Right lobe of liver (tissue), 6 donors: ENCODE measurements around the gene CYP3A4. TPM values are rescaled to one million over a fixed set of nuclear protein-coding genes. Genes with fewer than 3 reads are reported as not detected.
"Not testable (repeated sequence)": the region's sequence is repeated elsewhere in the genome, so short reads cannot be mapped to it uniquely, and the experiment has no call there.

Source experiments
- ATAC-seq, 4 donors: fragments of 200-7000 bp; cut with Tn5 transposase; one replicate each; pipeline ENCODE4 v1.9.1; 2020; ENCODE audit warnings: mild to moderate bottlenecking in 4 of 4, moderate library complexity in 4 of 4
- DNase-seq, 3 donors: peaks; one replicate each; pipeline ENCODE4 v3.0.0-alpha.2; 2020
- H3K27ac ChIP-seq, 3 donors: fragments of 200-600 bp; one replicate each; pipeline ENCODE4 v1.8.0; 2022
- H3K27me3 ChIP-seq, 2 donors: fragments of 200-600 bp; one replicate each; pipeline ENCODE4 v1.8.0; 2022
- H3K36me3 ChIP-seq, 4 donors: fragments of 200-600 bp; sonication (generic) in 1 of 4; one replicate each; pipeline versions ENCODE4 v1.5.1 to v1.8.0; 2017 to 2022; ENCODE audit warnings: control low read depth in 1 of 4
- H3K4me1 ChIP-seq, 4 donors: fragments of 200-600 bp; sonication (generic) in 1 of 4; one replicate each; pipeline versions ENCODE4 v1.5.1 to v1.8.0; 2017 to 2022; ENCODE audit warnings: control low read depth in 1 of 4
- H3K4me3 ChIP-seq, 3 donors: fragments of 200-600 bp; one replicate each; pipeline ENCODE4 v1.8.0; 2022
- H3K9me3 ChIP-seq, 4 donors: fragments of 200-600 bp; sonication (generic) in 1 of 4; one replicate each; pipeline versions ENCODE4 v1.5.1 to v1.8.0; 2017 to 2022; ENCODE audit warnings: control low read depth in 1 of 4
- POLR2A ChIP-seq: fragments of 450-650 bp; IDR thresholded peaks from one replicate; pipeline ENCODE4 v1.6.1; 2017; ENCODE audit warnings: antibody characterized with exemption, mild to moderate bottlenecking
- WGBS: methylation state at CpG from one replicate; pipeline ENCODE4 v1.1.6; 2018; ENCODE audit warnings: low coverage, low lambda C conversion rate; ENCODE audit not compliant: insufficient coverage; ENCODE audit errors: missing lambda C conversion rate; 5-methylcytosine and 5-hydroxymethylcytosine counted together
- intact Hi-C, 2 donors: fragments of 100-400 bp; cut with DNase I; formaldehyde crosslinking; loops; one replicate each; pipeline versions ENCODE4 v1.11.2 to v1.14.1; 2022
- total RNA-seq, 6 experiments: library from RNA; depleted of rRNA in 2 of 6; stranded (reverse); fragments of >200 nt in 2 of 6; fragmentation: NEBNext Ultra II Directional in 3 of 6; extraction: Animal tissue kit (Norgen Biotek cat#: 25700) in 3 of 6; gene quantifications; one replicate each; pipeline versions ENCODE4 v1.1.0 to v1.2.4, GENCODE V29; 2016 to 2023
- TF ChIP-seq, protein P1 (sequence below), 4 donors: fragments of 200-600 bp in 3 of 4; fragments of 450-650 bp in 1 of 4; IDR thresholded peaks; one replicate each; pipeline versions ENCODE4 v1.5.1 to v1.8.0; 2016 to 2022; ENCODE audit warnings: antibody characterized with exemption in 4 of 4, mild to moderate bottlenecking in 2 of 4
- donor health status: DM: no; HTN: yes; CAD: no.
- donor health status: DM: no; HTN: no; CAD: no.
- donor health status: DM: no; HTN: no; CAD: no.
- donor health status: DM: no; HTN: yes; CAD: no.
- donor health status: DM: no; HTN: yes; CAD: no.

Gene CYP3A4
- total RNA-seq, 6 experiments from 2014 or later, result 443 to 12,747 (median 1,120) TPM

DNA sequence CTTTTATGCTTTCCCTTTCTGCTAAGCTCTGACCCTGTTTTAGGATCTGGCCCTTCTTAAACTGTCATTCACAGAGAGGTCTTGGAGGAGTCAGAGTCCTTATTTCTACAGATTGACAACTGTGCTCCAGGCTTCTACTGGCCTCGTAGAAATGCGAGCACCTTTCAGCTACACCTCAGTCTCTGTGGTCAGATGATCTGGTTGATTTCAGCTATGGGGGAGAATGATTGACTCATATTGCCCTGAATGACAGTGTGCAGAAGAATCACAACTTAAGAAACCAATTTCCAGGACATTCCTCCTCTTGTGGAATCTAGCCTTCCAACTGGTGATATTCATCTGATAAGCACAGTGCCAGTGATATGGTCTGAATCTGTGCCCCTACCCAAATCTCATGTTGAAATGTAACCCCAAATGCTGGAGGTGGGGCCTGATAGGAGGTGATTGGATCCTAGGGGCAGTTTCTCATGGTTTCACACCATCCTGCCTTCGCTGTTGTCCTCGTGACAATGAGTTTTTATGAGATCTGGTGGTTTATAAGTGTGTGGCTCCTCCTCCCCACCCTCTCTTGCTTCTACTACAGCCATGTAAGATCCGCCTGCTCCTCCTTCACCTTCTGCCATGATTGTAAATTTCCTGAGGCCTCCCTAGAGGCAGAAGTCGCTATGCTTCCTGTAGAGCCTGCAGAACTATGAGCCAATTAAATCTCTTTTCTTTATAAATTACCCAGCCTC, 35.0 kb downstream of the CYP3A4 start:
- 82% methylated on average over 6 of the region's 6 CpGs for WGBS
- Histone ChIP-seq H3K36me3 (no peaks in the 10 kb centered on the region), H3K27me3 (no peaks in the 10 kb centered on the region), H3K4me3 (no peak overlapping the region), H3K27ac (no peak overlapping the region), H3K4me1 (peaks cover 0 to 6% (median 0%) of the 10 kb centered on the region in 4 donors), H3K9me3 (no peaks in the 10 kb centered on the region)
- no peak for ATAC-seq
- intact Hi-C loops, result no loop called here
- TF ChIP-seq, protein P1, sequence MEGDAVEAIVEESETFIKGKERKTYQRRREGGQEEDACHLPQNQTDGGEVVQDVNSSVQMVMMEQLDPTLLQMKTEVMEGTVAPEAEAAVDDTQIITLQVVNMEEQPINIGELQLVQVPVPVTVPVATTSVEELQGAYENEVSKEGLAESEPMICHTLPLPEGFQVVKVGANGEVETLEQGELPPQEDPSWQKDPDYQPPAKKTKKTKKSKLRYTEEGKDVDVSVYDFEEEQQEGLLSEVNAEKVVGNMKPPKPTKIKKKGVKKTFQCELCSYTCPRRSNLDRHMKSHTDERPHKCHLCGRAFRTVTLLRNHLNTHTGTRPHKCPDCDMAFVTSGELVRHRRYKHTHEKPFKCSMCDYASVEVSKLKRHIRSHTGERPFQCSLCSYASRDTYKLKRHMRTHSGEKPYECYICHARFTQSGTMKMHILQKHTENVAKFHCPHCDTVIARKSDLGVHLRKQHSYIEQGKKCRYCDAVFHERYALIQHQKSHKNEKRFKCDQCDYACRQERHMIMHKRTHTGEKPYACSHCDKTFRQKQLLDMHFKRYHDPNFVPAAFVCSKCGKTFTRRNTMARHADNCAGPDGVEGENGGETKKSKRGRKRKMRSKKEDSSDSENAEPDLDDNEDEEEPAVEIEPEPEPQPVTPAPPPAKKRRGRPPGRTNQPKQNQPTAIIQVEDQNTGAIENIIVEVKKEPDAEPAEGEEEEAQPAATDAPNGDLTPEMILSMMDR (IDR thresholded peaks at IDR 0.05), result no peak
- TF ChIP-seq POLR2A, result no peak
- no peak for DNase-seq

DNA sequence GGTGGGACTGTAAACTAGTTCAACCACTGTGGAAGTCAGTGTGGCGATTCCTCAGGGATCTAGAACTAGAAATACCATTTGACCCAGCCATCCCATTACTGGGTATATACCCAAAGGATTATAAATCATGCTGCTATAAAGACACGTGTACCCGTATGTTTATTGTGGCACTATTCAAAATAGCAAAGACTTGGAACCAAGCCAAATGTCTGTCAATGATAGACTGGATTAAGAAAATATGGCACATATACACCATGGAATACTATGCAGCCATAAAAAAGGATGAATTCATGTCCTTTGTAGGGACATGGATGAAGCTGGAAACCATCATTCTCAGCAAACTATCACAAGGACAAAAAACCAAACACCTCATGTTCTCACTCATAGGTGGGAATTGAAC, 37.1 kb downstream of the CYP3A4 start:
- DNase-seq, H3K27ac ChIP-seq, H3K9me3 ChIP-seq, intact Hi-C loops, H3K4me3 ChIP-seq, H3K27me3 ChIP-seq, H3K36me3 ChIP-seq, ATAC-seq: not testable (repeated sequence)
- H3K4me1 ChIP-seq, result peaks cover 0 to 18% (median 6%) of the 10 kb centered on the region in 4 donors
- 89% methylated on average over 2 of the region's 3 CpGs for WGBS

DNA sequence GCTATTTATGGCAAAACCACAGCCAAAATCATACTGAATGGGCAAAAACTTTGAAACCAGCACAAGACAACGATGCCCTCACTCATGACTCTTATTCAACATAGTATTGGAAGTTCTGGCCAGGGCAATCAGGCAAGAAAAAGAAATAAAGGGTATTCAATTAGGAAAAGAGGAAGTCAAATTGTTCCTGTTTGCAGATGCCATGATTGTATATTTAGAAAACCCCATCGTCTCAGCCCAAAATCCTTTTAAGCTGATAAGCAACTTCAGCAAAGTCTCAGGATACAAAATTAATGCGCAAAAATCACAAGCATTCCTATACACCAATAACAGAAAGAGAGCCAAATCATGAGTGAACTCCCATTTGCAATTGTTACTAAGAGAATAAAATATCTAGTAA, 38.6 kb downstream of the CYP3A4 start:
- DNase-seq, result not testable (repeated sequence)

DNA sequence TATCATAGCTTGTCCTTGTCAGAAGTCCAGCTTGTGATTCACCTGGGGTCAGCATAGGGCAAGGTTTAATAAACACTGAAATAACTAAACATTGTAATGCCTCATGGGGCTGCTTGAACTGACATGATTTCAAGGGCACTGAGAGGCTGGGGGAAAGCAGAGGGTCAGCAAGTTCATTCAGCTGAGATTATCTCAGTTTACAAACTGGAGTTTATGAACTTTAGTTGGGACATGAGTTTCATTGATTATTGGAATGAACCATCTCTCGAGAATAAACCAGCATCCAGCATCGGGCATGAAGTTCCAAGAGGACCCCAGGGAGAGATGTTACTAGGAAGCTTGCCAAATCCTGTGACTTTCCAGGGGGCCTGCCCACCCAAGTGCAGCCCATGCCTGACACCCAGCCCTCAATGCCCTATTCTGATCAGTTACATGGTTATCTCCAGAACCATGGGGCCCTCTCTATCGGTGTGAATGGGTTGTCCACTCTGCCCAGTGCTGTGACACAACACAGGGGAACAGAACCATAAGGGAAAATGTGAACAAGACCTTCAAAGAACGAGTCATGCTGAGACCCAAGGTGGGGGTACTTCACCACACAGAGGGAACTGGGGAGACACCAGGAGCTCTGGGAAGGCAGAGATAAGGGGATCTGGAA, 41.1 kb downstream of the CYP3A4 start:
- Histone ChIP-seq H3K9me3 (no peaks in the 10 kb centered on the region), H3K36me3 (no peaks in the 10 kb centered on the region), H3K27ac (peak overlapping the region; percentile 77 to 94 (median 92)), H3K4me3 (no peak overlapping the region), H3K4me1 (peaks cover 0 to 40% (median 14%) of the 10 kb centered on the region in 4 donors), H3K27me3 (no peaks in the 10 kb centered on the region)
- no peak for TF ChIP-seq POLR2A
- peak; percentile 36 to 62 (median 61) for DNase-seq
- intact Hi-C loops, result no loop called here
- 24% methylated on average over 4 of the region's 4 CpGs for WGBS
- peak; percentile 84 to 95 (median 92) for ATAC-seq

More for the DNA sequence above, 38.6 kb downstream of the CYP3A4 start:
- ATAC-seq, H3K9me3 ChIP-seq, H3K27me3 ChIP-seq, intact Hi-C loops, H3K4me3 ChIP-seq, H3K36me3 ChIP-seq, H3K27ac ChIP-seq: not testable (repeated sequence)
- 81% methylated on average over 3 of the region's 3 CpGs for WGBS
- peaks cover 0 to 31% (median 11%) of the 10 kb centered on the region in 4 donors for H3K4me1 ChIP-seq

DNA sequence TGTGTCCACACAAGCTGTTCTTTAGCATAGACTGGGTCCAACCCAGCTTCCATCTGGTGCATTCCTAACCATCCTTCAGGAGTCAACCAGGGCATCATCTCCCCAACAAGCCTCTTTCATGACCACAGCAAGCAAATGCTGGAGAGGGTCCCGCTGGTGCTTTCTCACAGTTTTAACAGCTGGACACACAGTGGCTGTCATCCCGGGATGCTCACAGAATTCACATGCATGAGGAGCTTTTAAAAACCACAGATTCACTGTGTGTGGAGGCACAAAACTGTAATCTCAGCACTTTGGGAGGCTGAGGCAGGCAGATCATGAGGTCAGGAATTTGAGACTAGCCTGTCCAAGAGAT, 42.6 kb downstream of the CYP3A4 start:
- Histone ChIP-seq H3K4me3 (no peak overlapping the region), H3K4me1 (peaks cover 0 to 40% (median 14%) of the 10 kb centered on the region in 4 donors), H3K9me3 (no peaks in the 10 kb centered on the region), H3K27ac (peak overlapping the region; percentile 72 to 94 (median 92)), H3K27me3 (no peaks in the 10 kb centered on the region), H3K36me3 (no peaks in the 10 kb centered on the region)
- no peak for ATAC-seq
- TF ChIP-seq, protein P1 (IDR thresholded peaks at IDR 0.05), result no peak
- TF ChIP-seq POLR2A, result no peak
- intact Hi-C loops, result no loop called here
- WGBS, result 100% methylated on average over 2 of the region's 2 CpGs
- DNase-seq, result no peak
